GM21515 (cell line): ENCODE data around the gene TTLL8.

Source experiments
- ATAC-seq: cut with Tn5 transposase; IDR thresholded peaks from one replicate; pipeline ENCODE4 v1.9.1; 2021; ENCODE audit not compliant: unreplicated experiment

TTLL8 gene

GRCh38 chr22:50083462-50084079 lies 25.5 kb upstream of the TTLL8 start:
- ATAC-seq: no peak

GRCh38 chr22:50082961-50083461 lies 24.9 kb upstream of the TTLL8 start:
- ATAC-seq: no peak

- ATAC-seq: no peak
These were observed 24.2 kb upstream of the TTLL8 start for GRCh38 chr22:50082197-50082715.

- ATAC-seq: no peak
These were observed 23.5 kb upstream of the TTLL8 start for GRCh38 chr22:50081426-50082196.

GRCh38 chr22:50080077-50080465 lies 22.0 kb upstream of the TTLL8 start:
- ATAC-seq: no peak

GRCh38 chr22:50078761-50079160 lies 20.7 kb upstream of the TTLL8 start:
- ATAC-seq: no peak

- ATAC-seq: no peak
These were observed 20.1 kb upstream of the TTLL8 start for GRCh38 chr22:50078246-50078645.

- ATAC-seq: no peak
These were observed 18.8 kb upstream of the TTLL8 start for GRCh38 chr22:50076646-50077535.

GRCh38 chr22:50074551-50075530 lies 16.7 kb upstream of the TTLL8 start:
- ATAC-seq: no peak

GRCh38 chr22:50074056-50074455 lies 16.0 kb upstream of the TTLL8 start:
- ATAC-seq: no peak

- ATAC-seq: no peak
These were observed 14.8 kb upstream of the TTLL8 start for GRCh38 chr22:50072714-50073538.

- no peak for ATAC-seq
These were observed 14.1 kb upstream of the TTLL8 start for GRCh38 chr22:50072167-50072555.

GRCh38 chr22:50071432-50072166 lies 13.5 kb upstream of the TTLL8 start:
- no peak for ATAC-seq

GRCh38 chr22:50070366-50070765 lies 12.3 kb upstream of the TTLL8 start:
- no peak for ATAC-seq

GRCh38 chr22:50068096-50068495 lies 10.0 kb upstream of the TTLL8 start:
- ATAC-seq: no peak

GRCh38 chr22:50067244-50067643 lies 9.1 kb upstream of the TTLL8 start:
- ATAC-seq: no peak

- no peak for ATAC-seq
These were observed 6.4 kb upstream of the TTLL8 start for GRCh38 chr22:50064453-50064852.

GRCh38 chr22:50063589-50064393 lies 5.7 kb upstream of the TTLL8 start:
- no peak for ATAC-seq
